ENCODE results near the gene CHFR. TPM values are rescaled to one million over a fixed set of nuclear protein-coding genes. Genes with fewer than 3 reads are reported as not detected.
A peak's percentile ranks its signal among the peaks of the same experiment; 100 is the strongest.

CHFR gene
- total and polyA plus RNA-seq, 9 of the 15 experiments (the other 6 are each of a cell fraction or from before 2014, with no cell fraction given) = 0.61 to 33.9 (median 19.3) TPM

DNA sequence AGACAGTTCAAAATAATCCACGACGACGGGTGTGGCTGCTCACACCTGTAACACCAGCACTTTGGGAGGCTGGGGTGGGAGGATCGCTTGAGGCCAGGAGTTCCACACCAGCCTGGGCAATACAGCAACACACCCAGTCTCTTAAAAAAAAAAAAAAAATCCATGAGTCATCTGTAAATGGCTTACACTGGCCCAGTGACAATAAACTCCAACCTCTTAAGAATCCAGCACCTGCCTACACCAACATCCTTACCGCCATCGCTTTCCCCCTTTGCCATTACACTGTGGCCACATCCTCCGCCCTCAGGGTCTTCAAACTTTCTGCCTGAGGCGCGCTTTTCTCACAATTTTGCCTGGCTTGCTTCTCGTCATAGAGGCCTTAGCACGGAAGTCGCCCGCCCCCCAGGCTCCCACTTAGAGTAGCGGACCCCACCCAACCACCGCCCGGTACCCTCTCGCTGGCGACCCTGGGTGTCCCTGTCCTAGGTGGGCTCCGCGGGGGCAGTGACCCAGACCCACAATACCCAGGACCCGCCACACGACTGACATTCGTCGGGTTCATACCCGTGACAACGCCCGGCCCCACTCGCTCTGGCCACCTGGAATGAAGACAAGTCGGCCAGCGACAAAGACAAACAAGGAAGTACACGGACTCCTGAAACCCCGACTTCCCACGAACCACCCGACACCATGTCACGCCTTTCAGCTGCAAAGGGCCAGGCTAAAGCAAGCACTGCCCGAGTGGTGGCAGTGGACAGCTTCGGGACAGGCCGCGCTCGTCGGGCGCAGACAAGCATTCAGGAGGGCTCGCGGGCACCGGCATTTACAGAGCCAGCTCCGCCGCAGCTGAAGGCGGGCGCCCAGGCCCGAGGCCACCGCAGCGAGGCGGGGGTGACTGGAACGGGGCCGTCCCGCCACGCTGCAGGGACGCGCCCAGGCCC lies 59.4 kb downstream of the CHFR start (continued):
- TF ChIP-seq, protein P1, sequence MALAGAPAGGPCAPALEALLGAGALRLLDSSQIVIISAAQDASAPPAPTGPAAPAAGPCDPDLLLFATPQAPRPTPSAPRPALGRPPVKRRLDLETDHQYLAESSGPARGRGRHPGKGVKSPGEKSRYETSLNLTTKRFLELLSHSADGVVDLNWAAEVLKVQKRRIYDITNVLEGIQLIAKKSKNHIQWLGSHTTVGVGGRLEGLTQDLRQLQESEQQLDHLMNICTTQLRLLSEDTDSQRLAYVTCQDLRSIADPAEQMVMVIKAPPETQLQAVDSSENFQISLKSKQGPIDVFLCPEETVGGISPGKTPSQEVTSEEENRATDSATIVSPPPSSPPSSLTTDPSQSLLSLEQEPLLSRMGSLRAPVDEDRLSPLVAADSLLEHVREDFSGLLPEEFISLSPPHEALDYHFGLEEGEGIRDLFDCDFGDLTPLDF (CRISPR knock-in tag; IDR thresholded peaks at IDR 0.05) = no peak
- TF ChIP-seq RUNX1 (IDR thresholded peaks at IDR 0.05; ENCODE audit: low read depth) (no peak), SAP30 (IDR thresholded peaks at IDR 0.05; ENCODE audit: borderline replicate concordance, insufficient read depth, low read depth, low read length, poor library complexity, severe bottlenecking) (peak; percentile 56), USF1 (CRISPR knock-in tag; IDR thresholded peaks at IDR 0.05) (no peak), NR3C1 (CRISPR knock-in tag; IDR thresholded peaks at IDR 0.05) (no peak), ZNF280A (IDR thresholded peaks at IDR 0.05; ENCODE audit: low read depth, partially characterized antibody) (no peak), SUPT5H (IDR thresholded peaks at IDR 0.05) (no peak; the same call in none of the 2 replicates), ZNF121 (CRISPR knock-in tag; conservative IDR thresholded peaks at IDR 0.05) (peak; percentile 95), HLTF (IDR thresholded peaks at IDR 0.05) (no peak), FOSL1 (tag; conservative IDR thresholded peaks at IDR 0.05) (peak; percentile 82), ASH1L (IDR thresholded peaks at IDR 0.05; ENCODE audit: borderline replicate concordance, low read depth, partially characterized antibody) (no peak), ZNF143 (CRISPR knock-in tag; IDR thresholded peaks at IDR 0.05) (0 out of 2 replicates have a peak, but pooled peaks have one; percentile 6), NKRF (IDR thresholded peaks at IDR 0.05; ENCODE audit: borderline replicate concordance) (peak; percentile 67), TBL1XR1 (IDR thresholded peaks at IDR 0.05; ENCODE audit: low read length in 2 of 2) (no peak), FOXK2 (conservative IDR thresholded peaks at IDR 0.05 in 1 of 2, IDR thresholded peaks at IDR 0.05 in 1 of 2; ENCODE audit: low read depth in 2 of 2) (peak; percentile 4 to 48; a peak in 1 of 4 replicates), MYC (IDR thresholded peaks at IDR 0.05; ENCODE audit: low read depth, low read length) (no peak), MYC (CRISPR knock-in tag; IDR thresholded peaks at IDR 0.05; ENCODE audit: borderline replicate concordance, low read depth) (0 out of 2 replicates have a peak, but pooled peaks have one; percentile 40), MAFK (IDR thresholded peaks at IDR 0.05; ENCODE audit: low read length) (peak; percentile 30; the same call in 1 of the 2 replicates), KLF1 (tag; IDR thresholded peaks at IDR 0.05) (no peak), ERF (CRISPR knock-in tag; IDR thresholded peaks at IDR 0.05) (no peak), THRAP3 (IDR thresholded peaks at IDR 0.05; ENCODE audit: borderline replicate concordance) (no peak), TGIF2 (CRISPR knock-in tag; IDR thresholded peaks at IDR 0.05) (no peak)

Data from K562 (cell line).